CD4-positive, alpha-beta memory T cell (primary cell): ENCODE measurements around the gene CCDC54. TPM values are rescaled to one million over a fixed set of nuclear protein-coding genes. Genes with fewer than 3 reads are reported as not detected.
A peak's percentile ranks its signal among the peaks of the same experiment; 100 is the strongest.
"Not testable (repeated sequence)": the region's sequence is repeated elsewhere in the genome, so short reads cannot be mapped to it uniquely, and the experiment has no call there.

Source experiments
- CTCF ChIA-PET: fragments of 350-600 bp; sonication (Branson Sonifier 250); formaldehyde crosslinking; loops from one replicate; lab custom pipeline; 2021; ENCODE audit warnings: inconsistent platforms; ENCODE audit not compliant: partially characterized antibody; lab: Charles Lee
- POLR2A ChIA-PET: fragments of 350-600 bp; sonication (Branson Sonifier 250); formaldehyde crosslinking; loops from one replicate; lab custom pipeline; 2021; ENCODE audit not compliant: partially characterized antibody; lab: Charles Lee
- DNase-seq, 5 donors: peaks; one replicate each; pipeline versions ENCODE4 v3.0.0 to v3.0.0-alpha.2; 2020 to 2022; ENCODE audit warnings: mixed read lengths in 1 of 5
- H3K27ac ChIP-seq: one replicate; pipeline ENCODE4 v1.7.0; 2013; ENCODE audit warnings: low read depth, low read length
- H3K27me3 ChIP-seq: 2 replicates; pipeline ENCODE4 v1.7.0; 2013; ENCODE audit warnings: mild to moderate bottlenecking, low read length, moderate library complexity; ENCODE audit not compliant: insufficient read depth
- H3K36me3 ChIP-seq: 2 replicates; pipeline ENCODE4 v1.7.0; 2013; ENCODE audit warnings: mild to moderate bottlenecking, low read length, moderate library complexity; ENCODE audit not compliant: insufficient read depth
- H3K4me1 ChIP-seq: 2 replicates; pipeline ENCODE4 v1.7.0; 2013; ENCODE audit warnings: mild to moderate bottlenecking, low read length, moderate library complexity; ENCODE audit not compliant: insufficient read depth
- H3K4me3 ChIP-seq, 2 donors: one replicate each; pipeline ENCODE4 v1.7.0; 2013; ENCODE audit warnings: low read length in 2 of 2, mild to moderate bottlenecking in 1 of 2
- H3K9me3 ChIP-seq, 2 donors: one replicate each; pipeline ENCODE4 v1.7.0; 2013; ENCODE audit warnings: low read length in 2 of 2, control low read depth in 1 of 2; ENCODE audit not compliant: control insufficient read depth in 1 of 2
- H3K27ac Mint-ChIP-seq, 7 donors: one replicate each; pipeline ENCODE4 v1.8.0; 2020 to 2021; ENCODE audit warnings: mixed read lengths in 7 of 7, mild to moderate bottlenecking in 6 of 7, inconsistent platforms in 3 of 7, moderate library complexity in 3 of 7
- H3K27me3 Mint-ChIP-seq, 2 donors: one replicate each; pipeline ENCODE4 v1.8.0; 2020 to 2021; ENCODE audit warnings: mixed read lengths in 2 of 2
- H3K36me3 Mint-ChIP-seq, 2 donors: one replicate each; pipeline ENCODE4 v1.8.0; 2020 to 2021; ENCODE audit warnings: mixed read lengths in 2 of 2, inconsistent platforms in 1 of 2, mild to moderate bottlenecking in 1 of 2
- H3K4me1 Mint-ChIP-seq, 4 donors: one replicate each; pipeline ENCODE4 v1.8.0; 2020 to 2021; ENCODE audit warnings: mixed read lengths in 4 of 4, mild to moderate bottlenecking in 1 of 4
- H3K4me3 Mint-ChIP-seq, 8 donors: one replicate each; pipeline ENCODE4 v1.8.0; 2020 to 2021; ENCODE audit warnings: mixed read lengths in 8 of 8, mild to moderate bottlenecking in 7 of 8, moderate library complexity in 6 of 8, inconsistent platforms in 3 of 8
- H3K9me3 Mint-ChIP-seq, 8 donors: one replicate each; pipeline ENCODE4 v1.8.0; 2020 to 2021; ENCODE audit warnings: mixed read lengths in 8 of 8, mild to moderate bottlenecking in 5 of 8, inconsistent platforms in 3 of 8, moderate library complexity in 1 of 8
- intact Hi-C: fragments of 100-400 bp; cut with micrococcal nuclease; formaldehyde crosslinking; loops from one replicate; pipeline ENCODE4 v1.15.1; 2023
- polyA plus RNA-seq, 2 donors: library from polyadenylated mRNA; unstranded; fragments of 300-500 nt; fragmentation: Illumina TruSeq; gene quantifications; one replicate each; pipeline ENCODE4 v1.2.3, GENCODE V29; 2021
- total RNA-seq, 2 experiments: library from RNA; stranded (reverse); gene quantifications; one replicate each; pipeline ENCODE4 v1.2.3, GENCODE V29; 2021

CCDC54 gene
- not detected for total RNA-seq
- polyA plus RNA-seq: under 1 TPM in 1 of 2 donors, not detected in 1; 0.18 TPM

GRCh38 chr3:107377151-107377550 lies at the start of gene CCDC54:
Gene CCDC54, plus strand, starts transcription at chr3:107377439. Its CDS starts 149 bp downstream, at chr3:107377588.
- CTCF ChIA-PET: no interaction called here
- H3K9me3 Mint-ChIP-seq: no peaks in the 10 kb centered on the region
- no peaks in the 10 kb centered on the region for H3K4me1 ChIP-seq
- H3K4me3 ChIP-seq: no peak within 1 kb of the TSS
- H3K4me1 Mint-ChIP-seq: no peaks in the 10 kb centered on the region
- intact Hi-C loops: no loop called here
- no peaks in the 10 kb centered on the region for H3K36me3 Mint-ChIP-seq
- H3K27me3 ChIP-seq: peaks cover 4% of the 10 kb centered on the region
- no peak for DNase-seq
- no peak within 1 kb of the TSS for H3K27ac ChIP-seq
- POLR2A ChIA-PET: no interaction called here
- no peaks in the 10 kb centered on the region for H3K9me3 ChIP-seq
- no peak within 1 kb of the TSS for H3K4me3 Mint-ChIP-seq
- no peaks in the 10 kb centered on the region for H3K36me3 ChIP-seq
- H3K27ac Mint-ChIP-seq: no peak within 1 kb of the TSS
- H3K27me3 Mint-ChIP-seq: peaks cover 6 to 17% of the 10 kb centered on the region in 2 donors

GRCh38 chr3:107328069-107328468 lies 49.2 kb upstream of the CCDC54 start:
- POLR2A ChIA-PET: no interaction called here
- CTCF ChIA-PET: no interaction called here
- Mint-ChIP-seq H3K27me3 (peaks cover 0 to 2% of the 10 kb centered on the region in 2 donors), H3K27ac (no peak overlapping the region), H3K9me3 (peaks cover 0 to 2% (median 0%) of the 10 kb centered on the region in 8 donors), H3K36me3 (no peaks in the 10 kb centered on the region), H3K4me1 (no peaks in the 10 kb centered on the region), H3K4me3 (no peak overlapping the region)
- no peaks in the 10 kb centered on the region for H3K36me3 ChIP-seq
- H3K9me3 ChIP-seq: no peaks in the 10 kb centered on the region
- no peak overlapping the region for H3K4me3 ChIP-seq
- no peaks in the 10 kb centered on the region for H3K4me1 ChIP-seq
- no peak overlapping the region for H3K27ac ChIP-seq
- H3K27me3 ChIP-seq: peaks cover 4% of the 10 kb centered on the region
- intact Hi-C loops: no loop called here
- no peak for DNase-seq

GRCh38 chr3:107329088-107329487 lies 48.2 kb upstream of the CCDC54 start:
- H3K9me3 ChIP-seq: no peaks in the 10 kb centered on the region
- H3K4me1 ChIP-seq: no peaks in the 10 kb centered on the region
- no peaks in the 10 kb centered on the region for H3K36me3 Mint-ChIP-seq
- no peak overlapping the region for H3K4me3 ChIP-seq
- ChIA-PET POLR2A (no interaction called here), CTCF (no interaction called here)
- peaks cover 4% of the 10 kb centered on the region for H3K27me3 ChIP-seq
- H3K27me3 Mint-ChIP-seq: peaks cover 0 to 2% of the 10 kb centered on the region in 2 donors
- H3K4me1 Mint-ChIP-seq: no peaks in the 10 kb centered on the region
- no peaks in the 10 kb centered on the region for H3K36me3 ChIP-seq
- H3K4me3 Mint-ChIP-seq: no peak overlapping the region
- H3K27ac Mint-ChIP-seq: no peak overlapping the region
- intact Hi-C loops: no loop called here
- H3K27ac ChIP-seq: no peak overlapping the region
- H3K9me3 Mint-ChIP-seq: peaks cover 0 to 2% (median 0%) of the 10 kb centered on the region in 8 donors
- DNase-seq: no peak

GRCh38 chr3:107339690-107340089 lies 37.5 kb upstream of the CCDC54 start:
- H3K9me3 ChIP-seq, H3K36me3 Mint-ChIP-seq, intact Hi-C loops, H3K36me3 ChIP-seq, H3K27me3 Mint-ChIP-seq, H3K27me3 ChIP-seq, H3K9me3 Mint-ChIP-seq, H3K4me1 Mint-ChIP-seq, H3K4me1 ChIP-seq, H3K4me3 ChIP-seq, H3K27ac Mint-ChIP-seq, DNase-seq, H3K4me3 Mint-ChIP-seq, CTCF ChIA-PET, H3K27ac ChIP-seq, POLR2A ChIA-PET: not testable (repeated sequence)

GRCh38 chr3:107344722-107345121 lies 32.5 kb upstream of the CCDC54 start:
- H3K9me3 ChIP-seq: no peaks in the 10 kb centered on the region
- H3K4me3 ChIP-seq: no peak overlapping the region
- no peaks in the 10 kb centered on the region for H3K9me3 Mint-ChIP-seq
- H3K36me3 ChIP-seq: no peaks in the 10 kb centered on the region
- H3K27ac Mint-ChIP-seq: no peak overlapping the region
- peaks cover 0 to 2% (median 0%) of the 10 kb centered on the region in 4 donors for H3K4me1 Mint-ChIP-seq
- H3K4me3 Mint-ChIP-seq: no peak overlapping the region
- H3K27ac ChIP-seq: no peak overlapping the region
- no peaks in the 10 kb centered on the region for H3K27me3 ChIP-seq
- CTCF ChIA-PET: no interaction called here
- intact Hi-C loops: no loop called here
- POLR2A ChIA-PET: no interaction called here
- H3K36me3 Mint-ChIP-seq: no peaks in the 10 kb centered on the region
- no peaks in the 10 kb centered on the region for H3K4me1 ChIP-seq
- DNase-seq: no peak
- no peaks in the 10 kb centered on the region for H3K27me3 Mint-ChIP-seq

DNA sequence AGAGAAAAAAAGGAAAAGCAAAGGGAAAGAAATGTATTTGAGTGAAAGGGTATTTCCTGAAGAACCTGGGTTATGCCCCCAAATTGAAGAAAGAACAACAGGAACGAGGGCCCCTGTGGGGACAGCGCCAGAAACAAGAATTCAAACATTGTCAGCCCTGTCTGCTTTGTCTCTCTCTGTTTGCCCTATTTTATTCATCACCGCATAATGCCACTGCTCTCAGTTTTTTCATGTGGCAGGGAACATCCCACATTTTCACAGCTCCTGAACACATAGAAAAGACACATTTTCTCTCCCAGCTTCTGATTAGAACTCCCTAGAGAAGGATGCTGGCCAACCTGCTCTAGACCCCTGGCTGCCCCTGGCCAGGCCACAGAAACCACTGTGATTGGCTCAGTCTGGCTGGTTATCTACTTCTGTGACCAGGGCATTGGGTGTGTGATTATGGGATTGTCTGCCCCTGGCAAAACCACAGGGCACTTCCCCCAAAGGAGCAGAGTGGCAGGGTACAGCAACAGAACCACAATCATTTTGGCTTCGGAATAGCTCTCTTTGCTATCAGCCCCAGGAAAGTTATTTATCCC lies 31.3 kb upstream of the CCDC54 start:
- Mint-ChIP-seq H3K27me3 (no peaks in the 10 kb centered on the region), H3K4me3 (no peak overlapping the region), H3K4me1 (peaks cover 0 to 2% (median 0%) of the 10 kb centered on the region in 4 donors), H3K27ac (peak overlapping the region in 1 of 7 donors; percentile 8), H3K9me3 (peaks cover 0 to 2% (median 0%) of the 10 kb centered on the region in 8 donors), H3K36me3 (no peaks in the 10 kb centered on the region)
- Histone ChIP-seq H3K9me3 (no peaks in the 10 kb centered on the region), H3K4me1 (no peaks in the 10 kb centered on the region), H3K27ac (no peak overlapping the region), H3K4me3 (no peak overlapping the region), H3K36me3 (no peaks in the 10 kb centered on the region), H3K27me3 (no peaks in the 10 kb centered on the region)
- CTCF ChIA-PET: no interaction called here
- POLR2A ChIA-PET: no interaction called here
- no peak for DNase-seq
- intact Hi-C loops: no loop called here

GRCh38 chr3:107346564-107346963 lies 30.7 kb upstream of the CCDC54 start:
- Histone ChIP-seq H3K27me3 (no peaks in the 10 kb centered on the region), H3K27ac (no peak overlapping the region), H3K9me3 (no peaks in the 10 kb centered on the region), H3K36me3 (no peaks in the 10 kb centered on the region), H3K4me3 (no peak overlapping the region), H3K4me1 (no peaks in the 10 kb centered on the region)
- no peaks in the 10 kb centered on the region for H3K36me3 Mint-ChIP-seq
- no peak overlapping the region for H3K4me3 Mint-ChIP-seq
- H3K27ac Mint-ChIP-seq: no peak overlapping the region
- H3K27me3 Mint-ChIP-seq: no peaks in the 10 kb centered on the region
- peaks cover 0 to 2% (median 0%) of the 10 kb centered on the region in 4 donors for H3K4me1 Mint-ChIP-seq
- no peak for DNase-seq
- peaks cover 0 to 2% (median 0%) of the 10 kb centered on the region in 8 donors for H3K9me3 Mint-ChIP-seq
- ChIA-PET CTCF (no interaction called here), POLR2A (no interaction called here)
- intact Hi-C loops: no loop called here
